Fibroblast of lung (primary cell): Measurements from ENCODE around the gene BCAT1. TPM values are rescaled to one million over a fixed set of nuclear protein-coding genes. Genes with fewer than 3 reads are reported as not detected.

Experiments
- DNase-seq, 2 donors: peaks; one replicate each; pipeline versions ENCODE4 v3.0.0 to v3.0.0-alpha.2; 2010; ENCODE audit warnings: low read depth in 2 of 2
- H2AFZ ChIP-seq: 2 replicates; pipeline ENCODE4 v1.5.1; 2012; ENCODE audit warnings: low read length, control low read depth, inconsistent platforms
- H3K27ac ChIP-seq: 2 replicates; pipeline ENCODE4 v1.5.1; 2011; ENCODE audit warnings: low read length, control low read depth; ENCODE audit not compliant: insufficient read depth
- H3K27me3 ChIP-seq: 2 replicates; pipeline ENCODE4 v1.5.1; 2011; ENCODE audit warnings: mild to moderate bottlenecking, low read length; ENCODE audit not compliant: control insufficient read depth, insufficient read depth
- H3K36me3 ChIP-seq: 2 replicates; pipeline ENCODE4 v1.5.1; 2011; ENCODE audit warnings: low read length; ENCODE audit not compliant: control insufficient read depth, insufficient read depth
- H3K4me1 ChIP-seq: 2 replicates; pipeline ENCODE4 v1.5.1; 2011; ENCODE audit warnings: low read length; ENCODE audit not compliant: control insufficient read depth, insufficient read depth; ENCODE audit errors: extremely low read depth
- H3K4me2 ChIP-seq: 2 replicates; pipeline ENCODE4 v1.5.1; 2011; ENCODE audit warnings: low read length, control low read depth; ENCODE audit not compliant: insufficient read depth; ENCODE audit errors: extremely low read depth
- H3K4me3 ChIP-seq, 4 experiments: fragments of 200-600 bp in 1 of 4; sonication (generic) in 1 of 4; replicated peaks in 1 of 4; 2 replicates each; pipeline ENCODE4 v1.5.1; 2011 to 2016; ENCODE audit warnings: low read length in 4 of 4, low read depth in 3 of 4, mild to moderate bottlenecking in 3 of 4, control low read depth in 2 of 4, inconsistent platforms in 1 of 4, mixed read lengths in 1 of 4; ENCODE audit not compliant: insufficient read depth in 1 of 4; ENCODE audit errors: control extremely low read depth in 1 of 4
- H3K79me2 ChIP-seq: 2 replicates; pipeline ENCODE4 v1.5.1; 2012; ENCODE audit warnings: mild to moderate bottlenecking, low read length, inconsistent platforms; ENCODE audit not compliant: control insufficient read depth, insufficient read depth
- H3K9ac ChIP-seq: 2 replicates; pipeline ENCODE4 v1.5.1; 2011; ENCODE audit warnings: mild to moderate bottlenecking, low read length, control low read depth; ENCODE audit not compliant: insufficient read depth
- H3K9me3 ChIP-seq: 2 replicates; pipeline ENCODE4 v1.5.1; 2012; ENCODE audit warnings: low read depth, low read length; ENCODE audit not compliant: control insufficient read depth, insufficient read depth
- H4K20me1 ChIP-seq: 2 replicates; pipeline ENCODE4 v1.5.1; 2011; ENCODE audit warnings: low read length; ENCODE audit not compliant: control insufficient read depth, insufficient read depth; ENCODE audit errors: extremely low read depth
- CTCF ChIP-seq, 2 donors: IDR thresholded peaks in 1 of 2; conservative IDR thresholded peaks in 1 of 2; 1 replicate in 1 of 2; 2 replicates in 1 of 2; pipeline ENCODE4 v1.5.1; 2011 to 2012; ENCODE audit warnings: low read length in 2 of 2, control low read depth in 1 of 2, inconsistent platforms in 1 of 2, low read depth in 1 of 2, mild to moderate bottlenecking in 1 of 2
- EZH2 ChIP-seq: IDR thresholded peaks from 2 replicates; pipeline ENCODE4 v1.5.1; 2012; ENCODE audit warnings: low read length, control low read depth, mild to moderate bottlenecking; ENCODE audit errors: missing control alignments
- polyA plus RNA-seq, 2 donors: library from polyadenylated mRNA; depleted of rRNA in 1 of 2; stranded (reverse) in 1 of 2; unstranded in 1 of 2; fragments of >200 nt; gene quantifications; 2 replicates each; pipeline ENCODE4 v1.2.1, GENCODE V29; 2011 to 2012; ENCODE audit warnings: missing spikeins in 1 of 2
- total RNA-seq: library from RNA; depleted of rRNA; stranded (reverse); fragments of >200 nt; gene quantifications from 2 replicates; pipeline ENCODE4 v1.2.1, GENCODE V29; 2014

The BCAT1 gene
- total and polyA plus RNA-seq, 2 donors (not counting 1 experiment from before 2014, with no cell fraction given) = 27.8 to 162 TPM

DNA sequence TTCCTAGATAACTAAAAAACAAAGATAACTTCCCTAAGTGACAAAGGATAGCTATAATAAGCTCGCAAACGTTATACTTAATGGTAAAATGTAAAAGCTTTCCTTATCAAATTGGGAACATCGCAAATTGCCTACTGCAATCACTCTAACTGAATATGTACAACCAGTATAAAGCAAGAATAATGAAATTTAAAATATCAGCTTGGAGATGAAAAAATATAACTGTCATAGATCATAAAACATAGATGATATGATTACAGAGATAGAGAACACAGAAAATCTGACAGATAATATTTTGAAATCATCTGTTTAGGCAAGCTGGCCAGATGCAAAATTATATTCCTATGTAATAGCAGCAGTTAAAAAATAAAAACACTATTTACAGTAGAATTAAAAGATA, 64.0 kb downstream of the BCAT1 start:
- no peak overlapping the region for H3K27ac ChIP-seq
- no peak overlapping the region for H3K9ac ChIP-seq
- TF ChIP-seq CTCF (conservative IDR thresholded peaks at IDR 0.05 in 1 of 2, IDR thresholded peaks at IDR 0.05 in 1 of 2; ENCODE audit: low read depth in 1 of 2, low read length in 2 of 2) (no peak), EZH2 (no peak)
- H3K9me3 ChIP-seq = no peaks in the 10 kb centered on the region
- no peaks in the 10 kb centered on the region for H3K79me2 ChIP-seq
- H3K4me3 ChIP-seq = no peak overlapping the region
- no peak for DNase-seq
- no peaks in the 10 kb centered on the region for H3K36me3 ChIP-seq
- no peak overlapping the region for H2AFZ ChIP-seq
- H3K4me1 ChIP-seq = no peaks in the 10 kb centered on the region
- no peak overlapping the region for H3K4me2 ChIP-seq
- H4K20me1 ChIP-seq = no peaks in the 10 kb centered on the region
- H3K27me3 ChIP-seq = no peaks in the 10 kb centered on the region

DNA sequence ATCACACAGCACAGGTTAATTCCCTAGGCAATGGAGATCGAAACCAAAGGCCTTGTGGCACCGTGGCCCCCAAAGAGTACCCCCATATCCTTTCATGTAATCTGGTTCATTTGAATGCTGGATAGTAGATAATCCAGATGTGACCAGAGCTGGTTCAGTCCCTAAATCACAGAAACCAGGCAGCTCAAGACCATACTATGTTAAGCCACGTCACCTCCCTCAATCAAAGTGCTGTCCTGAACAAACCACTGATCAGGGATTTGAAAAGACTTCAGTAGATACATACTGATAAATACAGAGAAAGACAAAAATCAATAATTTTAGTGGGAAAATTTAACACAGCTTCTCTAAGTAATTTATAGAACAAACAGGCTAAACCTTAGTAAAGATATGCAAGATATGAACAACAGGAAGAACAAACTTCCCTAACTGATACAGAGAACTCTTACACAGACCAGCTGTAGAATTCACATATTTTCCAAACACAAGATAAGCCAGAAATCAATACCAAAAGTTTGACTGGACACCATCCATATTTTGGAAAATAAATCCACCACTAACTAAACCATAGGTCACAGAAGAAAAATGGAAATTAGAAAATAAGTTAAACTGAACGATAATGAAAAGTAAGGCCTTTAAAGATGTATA, 67.1 kb downstream of the BCAT1 start:
- H3K9ac ChIP-seq = no peak overlapping the region
- TF ChIP-seq CTCF (conservative IDR thresholded peaks at IDR 0.05 in 1 of 2, IDR thresholded peaks at IDR 0.05 in 1 of 2; ENCODE audit: low read depth in 1 of 2, low read length in 2 of 2) (no peak), EZH2 (no peak)
- DNase-seq = no peak
- H4K20me1 ChIP-seq = no peaks in the 10 kb centered on the region
- H2AFZ ChIP-seq = no peak overlapping the region
- no peaks in the 10 kb centered on the region for H3K79me2 ChIP-seq
- H3K4me2 ChIP-seq = no peak overlapping the region
- H3K9me3 ChIP-seq = no peaks in the 10 kb centered on the region
- no peaks in the 10 kb centered on the region for H3K27me3 ChIP-seq
- H3K36me3 ChIP-seq = no peaks in the 10 kb centered on the region
- no peak overlapping the region for H3K27ac ChIP-seq
- no peaks in the 10 kb centered on the region for H3K4me1 ChIP-seq
- H3K4me3 ChIP-seq = no peak overlapping the region

GRCh38 chr12:24881227-24881626, 67.7 kb downstream of the BCAT1 start:
- Histone ChIP-seq H3K4me3 (no peak overlapping the region), H3K9me3 (no peaks in the 10 kb centered on the region), H4K20me1 (no peaks in the 10 kb centered on the region), H3K9ac (no peak overlapping the region), H3K27me3 (no peaks in the 10 kb centered on the region), H2AFZ (no peak overlapping the region), H3K79me2 (no peaks in the 10 kb centered on the region), H3K27ac (no peak overlapping the region), H3K4me2 (no peak overlapping the region), H3K36me3 (no peaks in the 10 kb centered on the region), H3K4me1 (no peaks in the 10 kb centered on the region)
- TF ChIP-seq EZH2 (no peak), CTCF (conservative IDR thresholded peaks at IDR 0.05 in 1 of 2, IDR thresholded peaks at IDR 0.05 in 1 of 2; ENCODE audit: low read depth in 1 of 2, low read length in 2 of 2) (no peak)
- DNase-seq = peak in 1 of 2 donors; percentile 82
